Right lung (tissue), 5 donors: ENCODE measurements around the gene HIVEP2. TPM values are rescaled to one million over a fixed set of nuclear protein-coding genes. Genes with fewer than 3 reads are reported as not detected.
A peak's percentile ranks its signal among the peaks of the same experiment; 100 is the strongest.

Experiments
- DNase-seq, 2 donors: peaks; one replicate each; pipeline ENCODE4 v3.0.0-alpha.2; 2013
- polyA plus RNA-seq, 5 donors: library from polyadenylated mRNA; unstranded; fragments of 120-200 nt; gene quantifications; one replicate each; pipeline versions ENCODE4 v1.2.1 to v1.2.3, GENCODE V29; 2013; ENCODE audit warnings: inconsistent platforms in 1 of 5, low replicate concordance in 1 of 5; ENCODE audit not compliant: insufficient read length in 5 of 5, insufficient read depth in 1 of 5

Gene HIVEP2
- polyA plus RNA-seq, 5 donors: 8.4 to 14.1 (median 12.1) TPM

DNA sequence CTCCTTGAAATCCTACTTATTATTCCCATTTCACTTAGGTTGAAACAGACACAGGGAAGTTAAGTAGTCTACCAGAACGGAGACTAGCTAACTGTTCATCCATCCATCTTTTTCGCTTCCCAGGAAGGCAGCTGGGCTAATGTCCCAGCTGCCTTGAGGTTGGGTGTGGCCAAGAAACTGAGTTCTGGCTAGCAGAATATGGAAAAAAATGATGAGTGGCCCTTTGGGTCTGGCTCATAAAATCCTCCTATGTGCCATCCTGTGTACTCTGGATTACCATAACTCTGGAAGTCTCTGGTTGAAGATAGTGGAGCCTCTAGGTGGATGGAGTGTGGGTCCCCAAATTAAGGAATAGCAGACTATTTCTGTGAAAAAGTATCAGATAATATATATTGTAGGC is 206.2 kb downstream of the HIVEP2 start:
- DNase-seq: no peak

- no peak for DNase-seq
These were observed 207.0 kb downstream of the HIVEP2 start for GRCh38 chr6:142738035-142738396.

GRCh38 chr6:142737368-142738034 is 207.5 kb downstream of the HIVEP2 start:
- DNase-seq: no peak

- DNase-seq: no peak
These were observed 209.8 kb downstream of the HIVEP2 start for GRCh38 chr6:142735204-142735603.

DNA sequence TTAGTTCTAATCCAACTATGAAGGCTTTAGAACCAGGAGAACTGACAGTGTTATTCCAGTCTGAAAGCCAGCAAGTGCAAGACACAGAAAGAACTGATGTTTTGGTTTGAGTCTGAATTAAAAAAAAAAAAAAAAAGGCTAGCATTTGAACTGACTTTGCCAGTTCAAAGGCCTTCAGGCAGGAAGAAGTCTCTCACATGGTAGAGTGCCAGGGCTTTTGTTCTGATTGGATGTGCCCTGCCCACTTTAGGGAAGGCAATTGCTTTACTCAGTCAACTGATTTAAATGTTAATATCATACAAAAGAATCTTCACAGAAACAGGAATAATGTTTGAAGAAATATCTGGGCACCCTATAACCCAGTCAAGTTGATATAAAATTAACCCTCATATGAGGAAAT is 212.2 kb downstream of the HIVEP2 start:
- DNase-seq: no peak

GRCh38 chr6:142731611-142732010 is 213.4 kb downstream of the HIVEP2 start:
- no peak for DNase-seq

DNA sequence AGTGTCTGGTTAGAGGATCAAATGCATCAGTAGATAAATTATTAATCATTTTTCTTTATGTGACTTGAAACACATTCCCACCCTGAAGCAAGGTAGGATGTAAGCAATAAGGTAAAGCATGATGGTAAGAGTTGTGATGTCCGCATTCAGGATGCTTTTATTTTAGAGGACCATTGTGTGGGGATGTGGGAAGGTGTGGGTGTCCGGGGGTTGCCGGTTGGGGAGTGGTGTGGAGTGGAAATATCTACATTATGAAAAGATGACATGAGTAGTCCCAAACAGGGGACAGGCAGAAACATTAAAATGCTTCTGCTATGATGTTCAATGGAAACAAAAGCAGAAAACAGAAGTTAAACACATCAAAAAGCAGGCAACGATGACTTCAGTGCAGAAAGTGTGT is 215.4 kb downstream of the HIVEP2 start:
- no peak for DNase-seq

DNA sequence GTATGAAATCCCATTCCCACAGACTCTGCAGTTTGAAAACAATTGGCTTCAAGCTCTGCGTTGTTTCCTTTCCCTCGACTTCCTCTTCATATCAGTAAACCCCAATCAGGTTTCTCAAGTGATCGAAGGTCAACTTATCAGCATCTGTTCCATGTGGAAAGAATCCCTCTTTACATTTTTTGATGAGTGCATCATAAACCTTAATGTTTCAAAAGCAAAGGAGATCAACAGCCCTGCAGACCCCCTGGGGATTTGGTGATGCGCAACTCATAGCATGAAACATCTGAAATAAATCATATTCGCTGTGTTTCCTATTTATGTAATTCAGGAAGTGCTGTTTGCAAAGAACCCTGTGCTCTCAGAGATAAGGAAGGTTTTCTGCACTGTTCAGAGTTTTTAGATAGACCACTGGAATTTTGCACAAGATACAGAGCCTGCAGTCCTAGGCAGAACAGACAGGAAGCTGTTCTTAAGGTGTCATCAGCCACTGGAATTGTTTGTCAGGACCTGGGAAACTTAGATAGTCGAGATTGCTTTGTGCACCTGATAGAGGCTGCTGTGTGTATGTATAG is 216.0 kb downstream of the HIVEP2 start:
- DNase-seq: no peak

DNA sequence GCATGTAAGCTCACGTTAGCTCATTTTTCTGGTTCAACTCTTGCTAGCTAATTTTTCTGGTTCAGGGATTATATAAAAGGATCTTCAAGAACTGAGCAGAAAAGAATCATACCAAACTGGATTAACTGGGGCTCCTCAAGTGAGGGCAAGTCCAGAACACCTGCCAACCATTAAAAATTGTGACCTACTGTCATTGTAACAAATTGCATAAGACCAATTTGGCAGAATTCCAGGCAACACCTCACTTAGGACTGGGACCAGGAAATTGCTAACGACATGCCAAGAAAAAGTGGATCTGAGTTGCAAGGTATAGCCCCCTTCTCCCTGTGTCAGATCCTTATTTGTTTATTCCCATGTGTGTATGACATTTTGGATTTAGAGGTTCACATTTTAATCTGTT is 216.6 kb downstream of the HIVEP2 start:
- peak in 1 of 2 donors; percentile 33 for DNase-seq

DNA sequence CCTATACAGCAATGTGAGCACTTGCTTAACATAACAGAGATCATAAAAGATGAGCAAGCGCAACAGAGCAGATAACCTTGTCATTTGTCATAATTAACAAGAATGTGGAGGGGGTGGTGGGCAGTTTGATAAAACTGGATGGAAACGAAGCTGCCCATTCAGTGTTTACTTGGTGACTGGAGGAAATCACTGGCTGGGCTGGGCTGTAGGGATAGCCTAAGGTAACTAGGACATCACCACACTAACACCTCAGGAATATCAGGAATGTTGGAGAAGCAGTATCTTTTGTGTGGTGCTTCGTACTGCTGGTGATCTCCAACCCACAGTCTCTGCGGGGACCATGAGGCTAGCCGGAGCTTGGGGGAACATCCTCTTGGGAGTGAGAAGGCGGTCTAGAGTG is 218.4 kb downstream of the HIVEP2 start:
- DNase-seq: no peak

DNA sequence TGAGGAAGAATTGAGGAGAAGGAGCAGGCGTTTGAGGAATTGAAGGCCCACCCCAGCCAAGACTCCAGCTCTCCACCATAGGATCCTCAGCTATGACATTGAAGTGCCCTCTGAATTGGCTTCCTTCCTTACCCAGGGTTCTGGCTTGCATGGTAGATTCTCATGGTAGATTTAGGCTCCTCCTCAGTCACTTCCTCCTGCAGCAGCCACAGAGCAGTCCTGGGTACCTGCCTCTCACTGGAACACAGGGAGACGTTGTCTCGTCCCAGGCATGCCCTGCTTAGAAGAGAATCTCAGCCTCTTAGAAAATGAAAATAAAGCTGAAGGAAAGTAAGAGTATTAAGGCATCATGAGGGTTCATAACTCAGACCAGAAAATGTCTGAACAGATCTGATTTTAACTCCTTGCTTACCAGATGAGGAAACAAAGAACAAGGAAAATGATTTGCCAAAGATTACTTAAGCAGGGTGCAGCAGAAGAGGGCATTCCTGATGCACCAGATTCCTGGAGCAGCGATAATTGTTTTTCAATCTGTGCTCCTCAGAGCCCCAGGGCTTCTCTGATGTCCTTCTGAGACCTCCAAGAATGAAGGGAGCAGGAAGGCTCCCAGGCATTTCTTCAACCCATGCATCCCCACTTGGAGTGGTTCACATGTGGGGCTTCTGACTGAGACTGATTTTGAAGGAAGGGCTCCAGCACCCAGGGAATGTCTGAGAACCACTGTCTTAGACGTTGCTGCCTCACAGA is 219.8 kb downstream of the HIVEP2 start:
- no peak for DNase-seq

GRCh38 chr6:142722841-142723240 is 222.1 kb downstream of the HIVEP2 start:
- DNase-seq: no peak

DNA sequence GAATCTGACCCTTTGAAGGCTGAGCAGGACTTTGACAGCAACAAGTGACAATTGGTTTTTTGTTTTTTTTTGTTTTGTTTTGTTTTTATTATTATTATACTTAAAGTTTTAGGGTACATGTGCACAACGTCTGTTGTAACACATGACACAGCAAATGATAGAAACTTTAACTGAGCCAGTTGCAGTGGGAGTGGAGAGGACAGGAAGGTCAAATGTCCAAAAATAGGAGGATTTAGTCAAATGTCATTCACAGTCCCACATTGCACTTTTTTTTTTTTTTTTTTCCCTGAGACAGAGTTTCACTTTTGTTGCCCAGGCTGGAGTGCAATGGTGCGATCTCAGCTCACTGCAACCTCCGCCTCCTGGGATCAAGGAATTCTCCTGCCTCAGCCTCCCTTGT is 223.0 kb downstream of the HIVEP2 start:
- no peak for DNase-seq

- DNase-seq: no peak
These were observed 223.6 kb downstream of the HIVEP2 start for GRCh38 chr6:142721215-142721920.

DNA sequence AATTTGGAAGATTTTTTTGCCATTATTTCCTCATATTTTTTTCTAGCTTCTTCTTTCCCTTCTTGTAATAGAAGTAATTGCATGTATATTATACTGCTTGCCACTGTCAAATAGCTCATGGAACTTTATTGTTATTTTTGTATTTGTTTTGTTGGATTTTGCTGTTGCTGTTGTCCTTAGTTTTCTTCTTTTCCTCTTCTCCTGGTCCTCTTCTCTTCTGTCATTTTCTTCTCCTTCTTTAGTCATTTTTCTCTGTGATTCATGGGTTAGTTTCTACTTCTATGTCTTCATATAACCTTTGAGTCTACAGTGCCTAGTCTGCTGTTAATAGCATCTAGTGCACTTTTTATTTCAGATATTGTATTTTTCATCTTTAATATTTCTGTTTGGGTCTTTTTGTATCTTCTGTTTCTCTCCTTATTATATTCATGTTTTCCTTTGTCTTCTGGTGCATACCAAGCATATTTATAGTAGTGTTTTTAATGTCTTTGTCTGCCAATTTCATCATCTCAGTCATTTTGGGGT is 226.2 kb downstream of the HIVEP2 start:
- no peak for DNase-seq

- DNase-seq: no peak
These were observed 228.9 kb downstream of the HIVEP2 start for GRCh38 chr6:142716097-142716496.

DNA sequence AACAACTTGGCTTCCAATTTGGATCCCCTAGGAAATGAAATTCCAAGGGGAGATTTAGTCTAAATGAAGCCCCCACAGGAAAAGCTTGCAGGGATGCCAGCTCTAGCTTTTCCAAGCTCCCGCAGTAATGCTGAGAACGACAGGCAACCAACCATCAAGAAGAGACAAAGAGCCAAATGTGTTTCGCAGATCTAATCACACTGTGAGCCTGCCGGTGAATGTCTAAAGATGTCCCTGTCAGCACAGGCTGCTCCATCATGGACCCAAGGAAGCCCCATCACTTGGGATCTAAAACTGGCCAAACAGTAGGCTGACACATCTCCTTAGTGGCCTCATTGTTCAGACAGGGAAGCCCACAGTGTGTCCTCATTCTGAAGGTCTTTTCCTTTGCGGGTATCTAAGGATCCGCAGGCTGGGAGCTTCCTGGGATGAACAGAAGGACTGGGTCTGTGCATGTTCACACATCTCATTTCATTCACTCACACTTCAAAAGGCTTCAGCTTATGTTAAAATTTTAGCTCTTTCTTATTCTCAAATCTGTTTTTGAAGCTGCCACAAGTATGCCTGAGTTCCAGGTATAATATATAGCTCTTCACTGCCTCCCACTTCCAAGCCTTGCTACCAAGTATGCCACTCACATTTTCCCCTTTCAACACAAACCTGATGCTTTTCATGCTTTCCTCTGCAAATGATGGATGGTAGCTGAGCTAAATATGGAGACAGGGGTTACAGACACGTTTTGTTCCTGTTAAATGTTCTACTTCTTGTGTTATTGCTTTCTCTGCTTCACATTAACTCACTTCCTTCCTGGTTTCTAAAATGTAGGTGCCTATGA is 229.8 kb downstream of the HIVEP2 start:
- no peak for DNase-seq

GRCh38 chr6:142713959-142714358 is 231.0 kb downstream of the HIVEP2 start:
- DNase-seq: no peak

GRCh38 chr6:142712231-142712630 is 232.7 kb downstream of the HIVEP2 start:
- no peak for DNase-seq

DNA sequence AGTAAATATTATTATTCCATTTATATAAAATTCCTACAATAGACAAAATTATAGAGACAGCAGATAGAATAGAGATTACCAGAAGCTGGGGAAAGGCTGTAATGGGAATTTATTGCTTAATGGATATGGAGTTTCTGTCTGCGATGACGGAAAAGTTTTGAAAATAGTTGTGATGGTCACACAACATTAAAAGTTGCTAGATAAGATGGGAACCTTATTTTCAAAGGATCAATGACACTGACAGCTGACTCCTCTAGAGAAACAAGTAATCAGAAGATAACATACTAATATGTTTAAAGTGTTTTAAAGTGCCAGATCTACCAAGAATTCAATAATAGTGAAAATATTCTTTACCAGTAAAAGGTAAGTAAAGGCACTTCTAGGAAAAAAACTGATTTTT is 236.3 kb downstream of the HIVEP2 start:
- no peak for DNase-seq

DNA sequence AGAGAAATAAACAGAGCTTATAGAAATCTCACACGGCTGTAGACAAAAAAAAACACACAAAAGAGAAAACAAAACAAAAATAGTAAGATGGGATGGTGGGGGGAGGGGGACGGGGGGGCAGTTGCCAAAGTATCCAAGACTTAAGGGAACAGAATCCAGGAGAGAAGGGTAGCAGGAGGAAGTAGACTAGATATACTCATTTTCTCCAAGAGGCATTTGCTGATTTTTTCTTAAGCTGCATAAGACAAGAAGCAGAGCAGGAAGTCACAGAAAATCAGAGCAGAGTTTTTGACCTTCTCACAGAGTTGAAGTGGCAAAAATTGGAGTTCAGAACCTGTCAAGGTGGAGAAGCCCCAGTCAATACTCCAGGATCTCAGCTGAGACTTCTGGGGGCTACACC is 237.7 kb downstream of the HIVEP2 start:
- DNase-seq: no peak

DNA sequence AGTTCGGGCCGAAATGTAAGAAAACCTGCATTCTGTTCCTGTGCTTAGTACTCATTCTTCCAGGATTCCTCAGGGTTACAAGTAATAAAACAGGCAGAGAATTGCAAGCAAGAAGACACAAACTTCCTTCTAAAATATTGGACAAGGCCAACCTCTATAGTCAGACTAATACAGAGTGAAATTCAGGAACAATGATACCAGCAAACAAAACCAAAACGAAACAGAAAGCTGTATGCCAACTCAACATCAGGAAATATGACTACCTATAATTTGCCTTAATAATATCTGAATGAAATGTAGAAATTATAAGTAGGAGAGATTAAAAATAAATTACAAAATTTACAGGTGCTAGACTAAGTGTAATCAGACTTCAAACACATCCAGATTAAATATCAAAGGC is 238.8 kb downstream of the HIVEP2 start:
- no peak for DNase-seq
